SW 1271 (cell line): ENCODE results near the gene CRACDL.
A peak's percentile ranks its signal among the peaks of the same experiment; 100 is the strongest.

Source experiments
- DNase-seq, 2 experiments: peaks; one replicate each; lab custom pipeline; 2025; lab: John Stamatoyannopoulos, UW

Gene CRACDL

DNA sequence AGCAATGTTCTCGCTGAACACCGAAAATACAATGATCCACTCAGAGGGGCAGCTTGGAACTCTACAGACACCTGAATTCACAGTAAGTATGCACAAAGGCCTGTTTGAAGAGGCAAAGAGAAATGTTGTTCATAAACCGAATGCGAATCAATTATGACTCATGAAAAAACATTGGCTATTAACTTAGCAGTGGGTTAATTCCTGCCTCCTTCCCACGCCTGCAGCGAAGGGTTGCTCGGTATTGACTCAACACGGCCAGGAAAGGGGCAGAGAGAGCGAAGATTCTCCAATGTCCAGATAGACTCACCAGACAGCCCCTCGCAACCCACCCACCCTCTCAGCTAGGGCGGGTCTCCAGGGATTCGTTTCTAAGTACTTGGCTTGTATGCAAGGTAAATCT lies 9.4 kb downstream of the CRACDL start:
- no peak for DNase-seq

GRCh38 chr2:98924910-98925309 lies 11.1 kb downstream of the CRACDL start:
- no peak for DNase-seq

DNA sequence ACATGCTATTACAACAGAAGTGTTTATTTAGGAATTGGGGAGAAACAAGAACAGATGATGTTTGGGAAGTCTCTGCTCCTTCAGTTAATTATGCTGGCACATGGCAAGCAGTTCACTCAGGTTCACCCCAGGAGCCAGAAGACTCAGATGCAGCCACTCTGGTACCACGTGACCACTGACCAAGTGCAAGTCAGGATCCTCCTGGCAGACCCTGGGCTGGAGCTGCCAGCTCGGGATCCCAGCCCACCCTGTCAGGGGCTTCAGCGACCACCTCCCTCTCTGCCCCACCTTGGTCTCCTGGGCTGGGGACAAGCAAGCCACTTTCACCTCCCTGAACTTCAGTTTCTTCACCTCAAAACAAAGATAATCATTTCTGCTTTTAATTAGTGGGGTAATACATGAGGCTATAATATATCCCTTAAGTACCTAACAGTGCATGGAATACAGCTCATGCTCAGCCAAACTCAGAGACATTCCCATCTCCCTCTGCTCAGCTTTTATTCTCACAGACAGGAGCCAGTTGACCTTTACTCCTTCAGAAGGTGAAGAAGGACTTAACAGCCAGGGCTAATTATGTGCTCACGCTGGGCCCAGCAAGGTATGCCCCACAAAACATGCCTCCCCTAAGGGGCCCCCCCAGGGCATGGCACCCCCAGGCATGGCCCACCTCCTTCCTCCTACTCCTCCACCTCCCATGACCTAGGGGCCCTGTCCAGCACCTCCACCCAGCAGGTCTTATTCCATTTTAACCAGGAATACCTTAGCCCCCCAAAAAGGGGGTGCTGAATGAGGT lies 11.8 kb downstream of the CRACDL start:
- DNase-seq = no peak

GRCh38 chr2:98923244-98923940 lies 12.6 kb downstream of the CRACDL start:
- no peak for DNase-seq

DNA sequence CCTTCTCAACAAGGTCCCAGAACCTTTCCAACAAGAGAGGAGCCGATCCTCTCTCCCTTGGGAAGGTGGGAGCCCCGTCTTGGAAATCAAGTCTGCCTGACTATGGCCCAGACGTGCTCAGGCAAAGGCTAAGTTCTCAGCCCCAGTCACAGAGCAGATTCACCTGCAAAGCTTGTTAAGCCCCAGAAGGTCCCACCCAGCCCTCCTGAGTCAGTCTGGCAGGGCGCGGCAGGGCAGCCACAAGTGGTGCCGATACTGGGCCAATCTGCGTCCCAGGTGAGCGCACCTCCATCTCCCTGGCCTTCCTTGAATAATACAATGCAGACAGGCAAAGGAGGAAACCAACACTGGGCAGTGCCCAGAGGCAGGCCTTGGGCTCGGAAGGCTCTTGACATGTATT lies 15.0 kb downstream of the CRACDL start:
- DNase-seq = no peak

- DNase-seq = peak in 1 of 2 experiments; percentile 49
Observed at GRCh38 chr2:98917031-98917471, 19.0 kb downstream of the CRACDL start.

- DNase-seq = no peak
Observed at GRCh38 chr2:98915751-98916358, 20.2 kb downstream of the CRACDL start.

DNA sequence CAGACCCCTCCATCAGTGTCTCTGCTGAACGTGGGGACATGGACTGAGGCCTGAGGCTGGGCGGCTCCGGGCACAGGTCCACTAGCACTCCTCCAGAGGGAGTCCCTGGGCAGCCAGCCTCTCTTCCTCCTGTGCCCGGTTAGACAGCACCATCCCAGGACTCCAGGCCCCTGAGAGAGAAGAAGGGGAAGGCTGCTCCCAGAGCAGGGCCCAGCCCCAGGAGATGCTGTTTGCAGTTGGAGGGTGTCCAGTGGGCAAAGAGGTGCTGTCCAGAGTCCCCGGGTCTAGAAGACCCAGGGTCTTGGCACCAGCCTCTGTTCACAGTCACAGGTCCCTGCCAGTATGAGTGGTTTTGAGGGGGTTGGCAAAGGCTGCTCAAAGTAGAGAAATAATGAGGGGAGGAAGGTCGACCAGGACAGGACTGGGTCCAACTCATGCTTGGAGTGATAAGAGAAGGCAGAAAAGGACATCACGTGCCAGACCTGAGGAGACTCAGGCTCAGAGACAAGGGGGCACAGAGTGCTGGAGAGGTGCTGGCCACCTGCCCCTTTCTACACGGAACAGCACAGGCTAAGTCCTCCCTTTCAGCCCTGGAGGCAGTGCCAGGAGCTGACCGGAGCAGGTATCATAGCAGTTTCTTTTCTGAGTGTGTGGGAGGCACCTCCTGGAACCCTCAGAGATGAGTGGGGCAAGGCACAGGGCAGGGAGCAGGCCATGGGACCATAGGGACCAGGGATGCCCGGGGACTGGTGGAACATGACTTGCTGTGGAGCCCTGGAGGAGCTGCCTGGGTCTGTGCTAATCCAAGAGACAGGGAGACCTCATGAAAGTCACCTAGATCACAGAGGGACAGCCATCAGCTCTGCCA lies 21.1 kb downstream of the CRACDL start:
- DNase-seq = no peak

- DNase-seq = no peak
Observed at GRCh38 chr2:98913916-98914712, 21.9 kb downstream of the CRACDL start.

- no peak for DNase-seq
Observed at GRCh38 chr2:98912957-98913915, 22.8 kb downstream of the CRACDL start.

DNA sequence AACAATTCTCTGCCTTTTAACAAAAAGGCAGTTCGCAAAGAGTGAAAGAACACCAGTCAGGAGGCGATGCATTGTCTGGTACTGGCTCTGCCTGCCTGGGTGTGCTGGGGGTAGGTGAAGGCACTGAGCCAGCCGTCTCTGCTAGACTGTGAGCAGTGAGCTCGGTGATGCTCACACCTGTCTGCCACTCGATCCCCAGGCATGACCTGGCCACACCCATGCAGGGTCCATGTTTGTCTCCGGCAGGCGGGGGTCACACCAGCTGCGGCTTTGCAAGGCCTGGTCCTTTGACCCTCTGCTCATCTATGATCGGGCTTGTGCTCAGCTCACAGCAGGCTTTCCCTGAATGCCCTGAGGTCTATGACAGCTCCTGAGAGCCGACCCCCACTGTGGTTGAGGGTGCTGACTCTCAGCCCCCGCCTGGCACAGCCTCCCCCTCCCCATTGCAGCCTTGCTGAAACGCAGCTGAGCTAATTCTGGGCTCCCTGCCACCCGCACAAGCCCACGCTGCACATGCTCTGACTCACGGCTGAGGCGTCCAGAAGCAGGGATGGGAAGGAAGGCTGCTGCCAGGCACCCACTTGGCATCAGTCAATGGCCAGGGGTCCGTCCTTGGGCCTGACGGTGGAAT lies 23.7 kb downstream of the CRACDL start:
- no peak for DNase-seq

- no peak for DNase-seq
Observed at GRCh38 chr2:98911376-98912154, 24.5 kb downstream of the CRACDL start.

GRCh38 chr2:98911126-98911375 lies 25.0 kb downstream of the CRACDL start:
- DNase-seq = no peak

GRCh38 chr2:98910349-98911125 lies 25.5 kb downstream of the CRACDL start:
- DNase-seq = no peak

- no peak for DNase-seq
Observed at GRCh38 chr2:98909317-98910211, 26.5 kb downstream of the CRACDL start.

DNA sequence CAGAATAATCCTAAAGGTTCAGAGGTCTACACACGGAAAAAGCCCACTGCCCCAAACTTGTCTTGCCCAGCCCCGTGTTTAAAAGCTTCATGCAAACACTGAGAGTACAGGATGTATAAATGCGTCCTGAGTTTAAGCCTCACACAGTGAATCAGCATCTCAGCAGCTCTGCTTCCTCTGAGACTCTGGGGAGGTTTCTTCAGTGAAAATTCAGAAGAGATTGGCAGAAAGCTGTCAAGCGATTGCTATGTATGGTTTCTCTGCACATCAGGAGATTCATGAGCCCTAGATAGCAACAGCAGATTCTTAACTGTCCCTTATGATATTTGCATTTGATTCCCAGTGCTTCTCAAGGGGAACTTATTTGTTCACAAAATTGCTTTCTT lies 27.1 kb downstream of the CRACDL start:
- no peak for DNase-seq
